ENCODE data around the gene TSC2.
A peak's percentile ranks its signal among the peaks of the same experiment; 100 is the strongest.
"Not testable (repeated sequence)": the region's sequence is repeated elsewhere in the genome, so short reads cannot be mapped to it uniquely, and the experiment has no call there.

Gene TSC2

GRCh38 chr16:2088759-2089358 is 41.1 kb downstream of the TSC2 start:
- no peak for DNase-seq

GRCh38 chr16:2089706-2090480 is 42.1 kb downstream of the TSC2 start:
- peak; percentile 21 for DNase-seq

DNA sequence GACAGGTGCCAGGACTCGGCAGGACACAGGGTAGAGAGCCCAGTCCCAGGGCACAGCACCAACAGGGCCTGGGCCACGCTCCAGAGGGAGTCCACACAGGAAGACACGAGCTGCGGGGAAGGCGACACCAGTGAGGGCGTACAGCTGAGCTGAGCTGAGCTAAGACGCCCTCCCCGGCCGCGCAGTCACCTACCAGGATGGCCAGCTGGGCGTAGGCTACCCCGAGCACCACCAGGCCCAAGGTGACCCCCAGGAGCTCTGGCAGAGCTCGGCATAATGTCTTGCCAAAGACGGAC is 42.6 kb downstream of the TSC2 start:
- peak; percentile 76 for DNase-seq

- peak; percentile 95 for DNase-seq
Measured at GRCh38 chr16:2090777-2091546, 43.2 kb downstream of the TSC2 start.

DNA sequence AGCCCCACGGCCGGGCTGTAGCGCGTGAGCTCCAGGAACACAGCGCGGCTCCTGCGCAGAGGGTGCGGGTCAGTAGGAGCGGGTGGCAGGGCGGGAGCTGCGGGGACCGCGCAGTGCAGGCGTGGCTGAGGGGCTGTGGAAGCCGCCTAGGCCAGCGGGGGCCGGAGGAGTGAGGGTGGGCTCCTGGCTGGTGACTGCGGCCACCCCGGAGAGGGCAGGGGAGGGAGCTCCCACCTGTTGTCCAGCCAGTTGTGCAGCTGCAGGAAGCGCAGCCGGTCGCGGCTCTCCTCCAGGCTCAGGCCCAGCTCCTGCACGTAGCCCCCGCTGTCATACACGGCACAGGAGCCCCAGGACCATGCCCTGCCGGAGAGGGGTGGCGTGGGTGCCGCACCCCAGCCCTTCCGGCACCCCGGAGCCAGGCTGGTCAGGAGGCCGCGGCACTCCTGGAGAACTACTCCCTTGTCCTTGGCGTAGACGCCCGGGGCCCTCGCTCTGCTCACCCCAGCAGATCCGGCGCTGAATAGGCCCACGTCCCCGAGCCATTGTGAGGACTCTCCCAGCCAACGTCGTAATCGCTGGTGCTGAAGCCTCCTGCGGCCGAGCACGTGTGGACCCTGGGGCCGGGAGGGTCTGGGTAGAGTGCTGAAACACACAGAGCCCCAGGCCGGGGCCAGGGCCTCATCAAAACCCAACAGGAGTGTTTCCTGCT is 43.9 kb downstream of the TSC2 start:
- DNase-seq, result peak; percentile 69

DNA sequence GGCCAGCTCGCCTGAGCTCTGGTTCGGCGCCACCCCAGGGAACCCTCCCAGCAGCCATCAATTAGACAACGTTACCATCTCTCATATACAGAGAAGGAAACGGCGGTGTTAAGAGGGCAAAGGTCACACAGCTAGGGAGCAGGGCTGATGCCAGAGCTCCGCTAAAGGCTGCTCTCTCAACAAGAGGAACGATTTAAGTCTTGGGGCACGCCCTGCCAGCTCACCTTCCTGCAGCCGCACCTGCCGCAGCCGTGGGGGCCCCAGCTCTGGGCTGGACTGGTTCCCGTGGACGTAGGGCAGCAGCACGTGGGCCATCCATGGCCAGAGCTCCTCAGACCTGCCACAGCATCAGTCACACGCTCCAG is 44.5 kb downstream of the TSC2 start:
- peak; percentile 69 for DNase-seq

GRCh38 chr16:2092866-2093265 is 45.1 kb downstream of the TSC2 start:
- peak; percentile 34 for DNase-seq

GRCh38 chr16:2093793-2094192 is 46.0 kb downstream of the TSC2 start:
- no peak for DNase-seq

DNA sequence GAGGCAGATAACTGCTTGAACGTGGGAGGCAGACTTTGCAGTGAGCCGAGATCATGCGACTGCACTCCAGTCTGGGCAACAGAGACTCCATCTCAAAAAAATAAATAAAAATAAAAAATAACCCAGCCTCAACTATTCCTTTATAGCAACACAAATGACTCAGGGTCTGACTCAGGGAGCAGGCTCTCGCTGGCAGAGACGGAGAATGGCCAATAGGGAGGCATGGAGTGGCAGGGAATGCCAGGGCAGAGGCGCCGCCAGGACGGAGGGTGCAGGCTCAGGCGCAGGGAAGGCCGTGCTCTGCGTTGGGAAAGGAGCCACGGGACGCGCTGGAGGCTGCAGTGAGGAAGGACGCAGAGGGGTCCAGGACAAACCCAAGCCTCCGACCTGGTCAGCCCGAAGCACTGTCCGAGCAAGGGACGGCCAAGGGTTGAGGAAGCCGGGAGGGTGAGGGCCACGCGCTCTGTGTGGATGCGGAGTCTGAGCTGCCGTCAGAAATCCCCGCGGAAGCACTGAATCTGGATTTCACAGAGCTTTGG is 47.6 kb downstream of the TSC2 start:
- DNase-seq, result no peak

DNA sequence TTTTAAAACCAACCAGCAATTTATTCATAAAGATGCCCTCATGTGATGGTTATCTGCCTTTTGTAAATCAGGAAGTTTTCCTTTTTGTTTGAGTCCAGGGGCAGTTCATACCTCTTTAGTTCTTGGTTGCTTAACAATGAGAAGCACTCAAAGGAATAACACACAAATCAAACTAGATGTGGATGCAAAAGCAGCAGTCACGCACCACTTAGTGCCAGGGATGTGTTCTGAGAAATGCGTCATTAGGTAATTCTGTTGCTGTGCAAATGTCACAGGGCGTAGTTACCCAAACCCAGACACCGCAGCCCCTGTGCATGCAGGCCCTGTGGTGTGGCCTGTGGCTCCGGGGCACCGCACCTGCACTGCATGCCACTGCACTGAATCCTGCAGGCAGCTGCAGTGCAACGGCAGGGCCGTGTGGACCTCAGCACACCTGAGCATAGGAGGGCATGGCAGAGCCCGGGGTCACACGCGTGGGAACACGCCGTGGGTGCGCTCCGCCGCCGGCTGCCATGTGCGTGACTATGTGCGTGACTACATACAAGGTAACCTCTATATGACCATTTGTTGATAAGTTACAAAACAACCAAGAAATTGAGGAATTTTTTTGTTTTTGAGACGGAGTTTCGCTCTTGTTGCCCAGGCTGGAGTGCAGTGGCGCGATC is 48.3 kb downstream of the TSC2 start:
- DNase-seq, result no peak

DNA sequence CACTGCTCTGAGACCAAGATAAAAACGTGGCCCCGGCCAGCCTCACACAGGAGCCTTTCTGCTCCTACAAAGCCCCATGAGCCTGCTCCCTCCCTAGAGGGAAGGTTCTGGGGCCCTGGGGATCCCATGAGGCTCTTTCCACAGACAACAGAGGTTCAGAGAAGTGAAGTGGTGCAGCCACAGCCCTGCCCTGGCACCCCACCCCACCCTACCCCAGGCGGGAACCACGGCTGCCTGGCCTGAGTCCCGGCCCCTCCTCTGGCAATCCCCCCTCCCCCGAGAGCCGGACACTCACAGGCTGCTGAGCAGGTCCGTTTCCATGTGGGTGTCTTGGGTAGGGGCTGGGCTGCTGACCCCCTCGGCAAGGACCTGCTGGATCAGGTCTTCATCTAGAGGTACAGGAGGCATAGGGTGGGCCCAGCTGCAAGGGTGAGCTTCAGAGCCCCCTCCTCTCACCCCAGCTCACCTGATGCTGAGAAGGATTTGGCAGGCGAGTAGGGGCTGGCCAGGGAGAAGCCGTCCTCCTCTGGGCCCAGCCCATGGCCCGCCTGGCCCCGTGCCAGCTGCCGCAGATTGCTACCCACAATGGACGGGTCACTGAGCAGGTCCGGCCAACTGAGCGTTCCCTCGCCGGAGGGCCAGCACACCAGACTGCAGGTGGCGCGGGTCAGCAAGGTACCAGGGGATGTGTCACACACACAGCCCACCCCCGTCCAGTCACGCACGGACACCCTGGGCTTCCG is 49.2 kb downstream of the TSC2 start:
- DNase-seq, result no peak

- DNase-seq, result not testable (repeated sequence)
Measured at GRCh38 chr16:2097689-2098088, 49.9 kb downstream of the TSC2 start.

GRCh38 chr16:2101581-2101980 is 53.8 kb downstream of the TSC2 start:
- not testable (repeated sequence) for DNase-seq

DNA sequence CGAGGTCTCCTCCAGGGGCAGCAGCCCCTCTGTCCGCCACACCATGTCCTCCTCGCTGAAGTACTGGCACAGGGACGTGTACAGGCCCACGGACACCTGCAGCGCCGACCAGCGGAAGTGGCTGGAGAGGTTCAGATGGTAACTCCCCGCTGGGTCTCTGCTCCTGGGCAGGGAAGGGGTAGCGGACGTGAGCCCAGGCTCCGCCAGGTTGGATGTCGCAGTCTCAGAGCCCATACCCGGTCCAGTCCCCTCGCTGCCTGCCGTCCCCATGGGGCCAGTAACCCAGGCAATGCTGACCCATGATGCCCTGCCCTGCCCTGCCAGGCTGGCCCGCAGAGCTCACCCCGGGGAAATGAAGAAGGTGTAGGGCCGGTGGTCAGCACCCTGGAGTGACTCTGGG is 54.7 kb downstream of the TSC2 start:
- no peak for DNase-seq

DNA sequence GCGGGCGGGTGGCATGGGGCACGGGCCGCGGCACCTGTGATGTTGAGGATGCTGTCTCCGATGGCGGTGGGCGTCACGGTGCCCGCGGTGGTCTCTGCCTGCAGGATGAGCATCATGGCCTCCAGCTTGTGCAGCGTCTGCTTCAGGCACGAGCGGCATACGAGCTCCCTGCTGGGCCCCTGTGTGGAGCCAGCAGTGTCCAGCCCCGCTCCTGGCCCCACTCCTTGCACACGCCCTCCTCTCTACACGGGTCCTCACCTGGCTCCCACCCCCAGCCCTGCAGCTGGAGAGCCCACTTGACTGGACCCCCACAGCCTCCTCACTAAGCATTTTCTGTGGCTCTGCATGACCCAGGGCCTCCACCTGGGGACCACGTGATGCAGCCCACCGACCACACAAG is 56.7 kb downstream of the TSC2 start:
- DNase-seq, result not testable (repeated sequence)

DNA sequence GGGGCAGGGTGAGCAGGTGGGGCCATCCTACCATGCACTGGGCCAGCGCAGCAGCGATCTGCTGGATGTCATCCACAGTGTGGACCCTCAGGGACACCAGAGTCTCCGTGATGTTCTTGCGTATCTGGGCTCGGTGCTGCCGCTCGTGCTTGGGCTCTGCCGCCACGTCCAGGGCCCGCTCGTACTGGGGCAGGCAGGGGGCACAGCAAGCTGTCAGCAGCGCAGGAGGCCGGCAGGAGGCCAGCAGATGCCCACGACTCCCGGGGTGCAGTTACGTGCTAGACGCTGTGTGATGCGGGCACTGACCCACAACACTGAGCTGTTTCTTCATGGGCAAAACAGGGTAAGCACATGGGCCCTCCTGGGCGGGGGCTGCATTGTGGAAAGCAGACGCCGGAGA is 57.5 kb downstream of the TSC2 start:
- DNase-seq, result not testable (repeated sequence)

GRCh38 chr16:2105769-2106168 is 58.0 kb downstream of the TSC2 start:
- not testable (repeated sequence) for DNase-seq

- DNase-seq, result not testable (repeated sequence)
Measured at GRCh38 chr16:2106211-2106610, 58.4 kb downstream of the TSC2 start.

DNA sequence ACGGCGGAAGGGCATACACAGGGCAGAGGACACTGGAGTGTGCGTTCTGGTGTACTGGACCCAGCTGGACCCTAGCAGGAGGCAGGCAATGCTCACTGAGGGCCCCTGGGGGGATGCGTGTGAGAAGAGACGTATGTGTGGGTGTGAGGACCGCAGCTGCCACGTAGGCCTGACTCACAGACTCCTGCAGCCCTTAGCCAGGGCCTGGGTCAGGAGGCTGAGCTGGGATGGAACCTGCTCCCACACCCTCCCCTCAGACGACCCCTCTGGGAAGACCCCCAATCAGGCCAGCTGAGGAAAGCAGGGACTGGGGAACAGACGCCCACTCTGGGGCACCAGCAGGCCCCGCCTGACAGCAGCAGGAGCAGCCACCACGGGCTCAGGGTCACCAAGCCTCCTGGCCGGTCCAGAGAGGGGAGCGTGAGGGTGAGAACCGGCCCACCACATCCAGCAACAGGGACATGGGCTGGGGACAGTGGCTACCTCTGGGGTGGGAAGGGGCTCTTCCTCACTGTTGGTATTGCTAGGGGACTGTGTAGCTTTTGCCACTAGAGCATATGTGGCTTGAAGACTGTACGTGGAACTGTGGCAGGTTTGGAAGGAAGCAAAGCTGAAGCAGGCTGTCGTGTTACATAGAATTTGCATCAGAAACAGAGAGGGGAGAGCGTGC is 59.5 kb downstream of the TSC2 start:
- DNase-seq, result not testable (repeated sequence)

GRCh38 chr16:2107791-2108125 is 60.0 kb downstream of the TSC2 start:
- not testable (repeated sequence) for DNase-seq
